CD14-positive monocyte (primary cell): ENCODE data around the gene RGS16. TPM values are rescaled to one million over a fixed set of nuclear protein-coding genes. Genes with fewer than 3 reads are reported as not detected.
A peak's percentile ranks its signal among the peaks of the same experiment; 100 is the strongest.

Source experiments
- DNase-seq, 3 donors: peaks; one replicate each; pipeline ENCODE4 v3.0.0-alpha.2; 2011 to 2022
- H2AFZ ChIP-seq: 2 replicates; pipeline ENCODE4 v1.6.0; 2012; ENCODE audit warnings: mild to moderate bottlenecking, low read depth, low read length, inconsistent platforms; ENCODE audit not compliant: insufficient read depth, poor library complexity, severe bottlenecking
- H3K27ac ChIP-seq, 2 donors: 1 replicate in 1 of 2; 2 replicates in 1 of 2; pipeline ENCODE4 v1.5.1; 2012 to 2013; ENCODE audit warnings: low read length in 2 of 2, control low read depth in 1 of 2, inconsistent platforms in 1 of 2, low read depth in 1 of 2, mild to moderate bottlenecking in 1 of 2
- H3K27me3 ChIP-seq, 2 donors: one replicate each; pipeline versions ENCODE4 v1.6.0 to v1.6.1; 2011 to 2013; ENCODE audit warnings: low read length in 2 of 2; ENCODE audit not compliant: control insufficient read depth in 2 of 2, insufficient read depth in 2 of 2
- H3K36me3 ChIP-seq, 2 donors: replicated peaks in 1 of 2; 1 replicate in 1 of 2; 2 replicates in 1 of 2; pipeline versions ENCODE4 v1.5.1 to v1.6.1; 2012 to 2013; ENCODE audit warnings: low read length in 2 of 2, control low read depth in 1 of 2, inconsistent platforms in 1 of 2, mild to moderate bottlenecking in 1 of 2; ENCODE audit not compliant: insufficient read depth in 2 of 2, control insufficient read depth in 1 of 2
- H3K4me1 ChIP-seq, 2 donors: 1 replicate in 1 of 2; 2 replicates in 1 of 2; pipeline versions ENCODE4 v1.5.1 to v1.6.1; 2012 to 2013; ENCODE audit warnings: low read length in 2 of 2, control low read depth in 1 of 2, inconsistent platforms in 1 of 2, mild to moderate bottlenecking in 1 of 2, moderate library complexity in 1 of 2; ENCODE audit not compliant: insufficient read depth in 2 of 2, control insufficient read depth in 1 of 2
- H3K4me2 ChIP-seq: replicated peaks from 2 replicates; pipeline ENCODE3; 2012; ENCODE audit warnings: low read length, moderate library complexity, mild to moderate bottlenecking; ENCODE audit not compliant: poor library complexity, severe bottlenecking; ENCODE audit errors: extremely low read depth
- H3K4me3 ChIP-seq, 3 experiments: fragments of 200-600 bp in 1 of 3; sonication (generic) in 1 of 3; replicated peaks in 1 of 3; 1 replicate in 2 of 3; 2 replicates in 1 of 3; pipeline ENCODE4 v1.5.1; 2011 to 2013; ENCODE audit warnings: low read length in 3 of 3, mild to moderate bottlenecking in 3 of 3, control low read depth in 2 of 3, low read depth in 2 of 3, inconsistent platforms in 1 of 3, moderate library complexity in 1 of 3
- H3K79me2 ChIP-seq: 2 replicates; pipeline ENCODE4 v1.6.0; 2012; ENCODE audit warnings: mild to moderate bottlenecking, control low read depth, inconsistent platforms, low read length, moderate library complexity; ENCODE audit not compliant: insufficient read depth
- H3K9ac ChIP-seq: 2 replicates; pipeline ENCODE4 v1.6.0; 2017; ENCODE audit warnings: low read length, mild to moderate bottlenecking; ENCODE audit not compliant: insufficient read depth, poor library complexity, severe bottlenecking
- H3K9me3 ChIP-seq, 2 donors: replicated peaks in 1 of 2; 1 replicate in 1 of 2; 2 replicates in 1 of 2; pipeline versions ENCODE4 v1.5.1 to v1.6.1; 2012 to 2013; ENCODE audit warnings: low read length in 2 of 2, control low read depth in 1 of 2; ENCODE audit not compliant: control insufficient read depth in 1 of 2, insufficient read depth in 1 of 2
- H4K20me1 ChIP-seq: 2 replicates; pipeline ENCODE4 v1.6.0; 2012; ENCODE audit warnings: mild to moderate bottlenecking, low read length, control low read depth, moderate library complexity; ENCODE audit not compliant: insufficient read depth
- H3K27ac Mint-ChIP-seq, 7 donors: one replicate each; pipeline ENCODE4 v1.8.0; 2020; ENCODE audit warnings: mild to moderate bottlenecking in 7 of 7, mixed read lengths in 7 of 7, moderate library complexity in 6 of 7, inconsistent platforms in 2 of 7
- H3K27me3 Mint-ChIP-seq, 3 donors: one replicate each; pipeline ENCODE4 v1.8.0; 2021 to 2022; ENCODE audit warnings: low read depth in 3 of 3, mild to moderate bottlenecking in 3 of 3, mixed read lengths in 3 of 3, moderate library complexity in 3 of 3, inconsistent platforms in 1 of 3
- H3K36me3 Mint-ChIP-seq, 2 donors: one replicate each; pipeline ENCODE4 v1.8.0; 2020; ENCODE audit warnings: mixed read lengths in 2 of 2, inconsistent platforms in 1 of 2, mild to moderate bottlenecking in 1 of 2
- H3K4me1 Mint-ChIP-seq: one replicate; pipeline ENCODE4 v1.8.0; 2020; ENCODE audit warnings: mild to moderate bottlenecking, mixed read lengths
- H3K4me3 Mint-ChIP-seq, 2 donors: one replicate each; pipeline ENCODE4 v1.8.0; 2020; ENCODE audit warnings: mild to moderate bottlenecking in 2 of 2, mixed read lengths in 2 of 2, moderate library complexity in 1 of 2
- H3K9me3 Mint-ChIP-seq, 7 donors: one replicate each; pipeline ENCODE4 v1.8.0; 2020 to 2022; ENCODE audit warnings: mixed read lengths in 7 of 7, mild to moderate bottlenecking in 6 of 7, moderate library complexity in 6 of 7, inconsistent platforms in 2 of 7
- WGBS: methylation state at CpG from one replicate; pipeline ENCODE4 v1.1.5; 2013; ENCODE audit warnings: missing lambda C conversion rate; ENCODE audit not compliant: insufficient coverage; 5-methylcytosine and 5-hydroxymethylcytosine counted together
- intact Hi-C, 2 donors: fragments of 100-400 bp; cut with micrococcal nuclease; formaldehyde crosslinking; loops; one replicate each; pipeline versions ENCODE4 v1.15.0 to v1.15.1; 2023
- polyA plus RNA-seq, 3 donors: library from polyadenylated mRNA; depleted of rRNA in 1 of 3; unstranded in 2 of 3; stranded (reverse) in 1 of 3; fragments of 300-500 nt in 2 of 3; fragments of >200 nt in 1 of 3; fragmentation: Illumina TruSeq in 2 of 3; gene quantifications; 1 replicate in 2 of 3; 2 replicates in 1 of 3; pipeline ENCODE4 v1.2.3, GENCODE V29; 2012 to 2021
- TF ChIP-seq, protein P1 (sequence below): fragments of 200-600 bp; IDR thresholded peaks from one replicate; pipeline ENCODE4 v1.8.0; 2022; ENCODE audit warnings: antibody characterized with exemption, mild to moderate bottlenecking

RGS16 gene
- polyA plus RNA-seq, 3 donors, result 0.07 to 0.44 TPM; not detected in 1

GRCh38 chr1:182617734-182618351 is 13.7 kb upstream of the RGS16 start:
- Histone ChIP-seq H2AFZ (no peak overlapping the region), H3K27ac (no peak overlapping the region), H4K20me1 (no peaks in the 10 kb centered on the region), H3K4me3 (no peak overlapping the region), H3K9me3 (peaks cover 5 to 8% of the 10 kb centered on the region in 2 donors), H3K4me1 (peaks cover 23 to 27% of the 10 kb centered on the region in 2 donors), H3K27me3 (peaks cover 44 to 64% of the 10 kb centered on the region in 2 donors), H3K4me2 (no peak overlapping the region), H3K9ac (no peak overlapping the region), H3K36me3 (no peaks in the 10 kb centered on the region), H3K79me2 (no peaks in the 10 kb centered on the region)
- TF ChIP-seq, protein P1, sequence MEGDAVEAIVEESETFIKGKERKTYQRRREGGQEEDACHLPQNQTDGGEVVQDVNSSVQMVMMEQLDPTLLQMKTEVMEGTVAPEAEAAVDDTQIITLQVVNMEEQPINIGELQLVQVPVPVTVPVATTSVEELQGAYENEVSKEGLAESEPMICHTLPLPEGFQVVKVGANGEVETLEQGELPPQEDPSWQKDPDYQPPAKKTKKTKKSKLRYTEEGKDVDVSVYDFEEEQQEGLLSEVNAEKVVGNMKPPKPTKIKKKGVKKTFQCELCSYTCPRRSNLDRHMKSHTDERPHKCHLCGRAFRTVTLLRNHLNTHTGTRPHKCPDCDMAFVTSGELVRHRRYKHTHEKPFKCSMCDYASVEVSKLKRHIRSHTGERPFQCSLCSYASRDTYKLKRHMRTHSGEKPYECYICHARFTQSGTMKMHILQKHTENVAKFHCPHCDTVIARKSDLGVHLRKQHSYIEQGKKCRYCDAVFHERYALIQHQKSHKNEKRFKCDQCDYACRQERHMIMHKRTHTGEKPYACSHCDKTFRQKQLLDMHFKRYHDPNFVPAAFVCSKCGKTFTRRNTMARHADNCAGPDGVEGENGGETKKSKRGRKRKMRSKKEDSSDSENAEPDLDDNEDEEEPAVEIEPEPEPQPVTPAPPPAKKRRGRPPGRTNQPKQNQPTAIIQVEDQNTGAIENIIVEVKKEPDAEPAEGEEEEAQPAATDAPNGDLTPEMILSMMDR, result no peak
- Mint-ChIP-seq H3K4me3 (peak overlapping the region in 1 of 2 donors; percentile 21), H3K4me1 (peaks cover 31% of the 10 kb centered on the region), H3K36me3 (peaks cover 0 to 5% of the 10 kb centered on the region in 2 donors), H3K27ac (no peak overlapping the region), H3K9me3 (peaks cover 3 to 21% (median 14%) of the 10 kb centered on the region in 7 donors), H3K27me3 (peaks cover 58 to 73% (median 71%) of the 10 kb centered on the region in 3 donors)
- WGBS, result 83% methylated on average over 4 of the region's 6 CpGs
- no peak for DNase-seq
- intact Hi-C loops, result no loop called here

DNA sequence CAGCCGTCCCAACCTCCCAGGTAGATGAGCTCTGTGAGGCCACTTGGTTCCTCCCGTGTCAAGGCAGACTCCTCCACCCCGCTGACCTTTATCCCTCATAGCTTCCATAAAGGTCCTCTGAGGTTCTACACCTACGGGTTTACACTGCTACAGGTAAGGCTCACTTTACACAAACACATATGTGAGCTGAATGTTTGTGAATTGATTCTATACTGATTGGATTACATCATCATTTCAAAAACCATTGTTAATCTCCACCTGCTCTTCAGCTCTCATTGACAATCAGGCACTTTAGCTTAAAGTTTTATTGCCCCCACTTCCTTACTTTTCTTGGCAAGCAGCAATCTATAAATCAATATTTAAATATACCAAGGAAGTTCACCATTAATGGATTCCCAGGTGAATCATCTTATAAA is 12.8 kb upstream of the RGS16 start:
- Mint-ChIP-seq H3K36me3 (peaks cover 0 to 5% of the 10 kb centered on the region in 2 donors), H3K27me3 (peaks cover 60 to 80% (median 79%) of the 10 kb centered on the region in 3 donors), H3K4me3 (peak overlapping the region in 1 of 2 donors; percentile 71), H3K4me1 (peaks cover 31% of the 10 kb centered on the region), H3K27ac (no peak overlapping the region), H3K9me3 (peaks cover 3 to 21% (median 14%) of the 10 kb centered on the region in 7 donors)
- Histone ChIP-seq H3K36me3 (no peaks in the 10 kb centered on the region), H3K27me3 (peaks cover 49 to 71% of the 10 kb centered on the region in 2 donors), H3K4me1 (peaks cover 23 to 27% of the 10 kb centered on the region in 2 donors), H3K79me2 (no peaks in the 10 kb centered on the region), H3K9ac (no peak overlapping the region), H3K9me3 (peaks cover 5 to 8% of the 10 kb centered on the region in 2 donors), H3K4me3 (no peak overlapping the region), H4K20me1 (no peaks in the 10 kb centered on the region), H2AFZ (no peak overlapping the region), H3K4me2 (no peak overlapping the region), H3K27ac (no peak overlapping the region)
- intact Hi-C loops, result no loop called here
- 65% methylated on average over 3 of the region's 4 CpGs for WGBS
- TF ChIP-seq, protein P1, result no peak
- DNase-seq, result no peak
